ENCODE data around the gene SH3GL2.

SH3GL2 gene

GRCh38 chr9:17810728-17811571, 232.1 kb downstream of the SH3GL2 start:
- DNase-seq (ENCODE audit: low read depth in 2 of 2) = peak; percentile 33 to 43

- no peak for DNase-seq (ENCODE audit: low read depth in 2 of 2)
Measured at GRCh38 chr9:17813798-17814197, 234.9 kb downstream of the SH3GL2 start.

- DNase-seq (ENCODE audit: low read depth in 2 of 2) = peak; percentile 67 to 73
Measured at GRCh38 chr9:17816431-17817027, 237.7 kb downstream of the SH3GL2 start.

- no peak for DNase-seq (ENCODE audit: low read depth in 2 of 2)
Measured at GRCh38 chr9:17824191-17824590, 245.3 kb downstream of the SH3GL2 start.

GRCh38 chr9:17824616-17825264, 245.9 kb downstream of the SH3GL2 start:
- DNase-seq (ENCODE audit: low read depth in 2 of 2) = no peak

GRCh38 chr9:17825265-17825659, 246.4 kb downstream of the SH3GL2 start:
- no peak for DNase-seq (ENCODE audit: low read depth in 2 of 2)

- DNase-seq (ENCODE audit: low read depth in 2 of 2) = no peak
Measured at GRCh38 chr9:17829064-17829463, 250.2 kb downstream of the SH3GL2 start.

- no peak for DNase-seq (ENCODE audit: low read depth in 2 of 2)
Measured at GRCh38 chr9:17829812-17830385, 251.0 kb downstream of the SH3GL2 start.

- no peak for DNase-seq (ENCODE audit: low read depth in 2 of 2)
Measured at GRCh38 chr9:17832812-17833211, 253.9 kb downstream of the SH3GL2 start.

GRCh38 chr9:17833846-17834245, 255.0 kb downstream of the SH3GL2 start:
- no peak for DNase-seq (ENCODE audit: low read depth in 2 of 2)

- DNase-seq (ENCODE audit: low read depth in 2 of 2) = no peak
Measured at GRCh38 chr9:17837965-17838364, 259.1 kb downstream of the SH3GL2 start.

- no peak for DNase-seq (ENCODE audit: low read depth in 2 of 2)
Measured at GRCh38 chr9:17839776-17840175, 260.9 kb downstream of the SH3GL2 start.

GRCh38 chr9:17843236-17843635, 264.4 kb downstream of the SH3GL2 start:
- DNase-seq (ENCODE audit: low read depth in 2 of 2) = no peak
